A549 (cell line): ENCODE results near the gene TMEM121. TPM values are rescaled to one million over a fixed set of nuclear protein-coding genes. Genes with fewer than 3 reads are reported as not detected.
"Not testable (repeated sequence)": the region's sequence is repeated elsewhere in the genome, so short reads cannot be mapped to it uniquely, and the experiment has no call there.

Experiments
- ATAC-seq, 2 experiments: fragments of 200-7000 bp in 1 of 2; fragments of >200 bp in 1 of 2; cut with Nextera tagmentation in 1 of 2; cut with Tn5 transposase in 1 of 2; 3 replicates each; pipeline versions ENCODE4 v1.8.0 to v1.9.1; 2018 to 2020; ENCODE audit warnings: mild to moderate bottlenecking in 1 of 2, moderate library complexity in 1 of 2
- CTCF ChIA-PET: fragments of 300-600 bp; sonication (Branson Sonifier 250); formaldehyde crosslinking; extraction: SDS; loops from one replicate; lab custom pipeline; 2021; ENCODE audit warnings: antibody characterized with exemption, inconsistent platforms; lab: Yijun Ruan, JAX
- POLR2A ChIA-PET: fragments of 350-600 bp; formaldehyde crosslinking; extraction: SDS; loops from one replicate; lab custom pipeline; 2021; ENCODE audit warnings: antibody characterized with exemption, inconsistent platforms; lab: Yijun Ruan, JAX
- DNase-seq, 2 experiments: peaks; one replicate each; pipeline versions ENCODE4 v3.0.0 to v3.0.0-alpha.2; 2011 to 2016; ENCODE audit warnings: low read depth in 1 of 2, low spot score in 1 of 2
- FAIRE-seq: peaks from 2 replicates; lab custom pipeline; 2011; peaks lifted over from hg19 to GRCh38; lab: Jason Lieb, UNC
- H3K27ac ChIP-seq, 2 experiments: fragments of >200 bp; sonication (Bioruptor Twin); formaldehyde crosslinking; 3 replicates each; pipeline ENCODE4 v1.5.1; 2016 to 2017
- H3K4me1 ChIP-seq: fragments of >200 bp; sonication (Bioruptor Twin); formaldehyde crosslinking; 3 replicates; pipeline ENCODE4 v1.6.1; 2016
- H3K4me2 ChIP-seq: fragments of >200 bp; sonication (Bioruptor Twin); formaldehyde crosslinking; 3 replicates; pipeline ENCODE4 v1.6.1; 2016
- H3K4me3 ChIP-seq: fragments of >200 bp; sonication (Bioruptor Twin); formaldehyde crosslinking; 3 replicates; pipeline ENCODE4 v1.5.1; 2016
- H3K9me3 ChIP-seq: fragments of >200 bp; sonication (Bioruptor Twin); formaldehyde crosslinking; 3 replicates; pipeline ENCODE4 v1.6.1; 2016
- EHMT2 ChIP-seq: fragments of 200-600 bp; sonication (generic); IDR thresholded peaks from 2 replicates; pipeline ENCODE4 v1.6.1; 2016; ENCODE audit warnings: antibody characterized with exemption, low read depth, mild to moderate bottlenecking, moderate library complexity
- EP300 ChIP-seq, 2 experiments: fragments of >200 bp; sonication (Bioruptor Twin); formaldehyde crosslinking; IDR thresholded peaks; 2 replicates in 1 of 2; 3 replicates in 1 of 2; pipeline ENCODE4 v1.6.1; 2016 to 2017
- FOSL2 ChIP-seq, 2 experiments: fragments of 450-650 bp in 1 of 2; fragments of >200 bp in 1 of 2; sonication (Bioruptor Twin) in 1 of 2; formaldehyde crosslinking; IDR thresholded peaks; 2 replicates each; pipeline versions ENCODE4 v1.5.0 to v1.6.1; 2016 to 2020; ENCODE audit warnings: mild to moderate bottlenecking in 1 of 2, moderate library complexity in 1 of 2
- FOXS1 ChIP-seq: fragments of 250-450 bp; sonication (Bioruptor Pico); IDR thresholded peaks from 2 replicates; pipeline ENCODE4 v1.5.0; 2020; ENCODE audit warnings: mild to moderate bottlenecking, moderate library complexity
- HOXA7 ChIP-seq: fragments of 250-450 bp; sonication (Bioruptor Pico); IDR thresholded peaks from 2 replicates; pipeline ENCODE4 v1.5.0; 2020; ENCODE audit warnings: mild to moderate bottlenecking, moderate library complexity
- KDM5A ChIP-seq: fragments of 200-600 bp; sonication (generic); IDR thresholded peaks from 2 replicates; pipeline ENCODE4 v1.6.1; 2016; ENCODE audit warnings: antibody characterized with exemption, mild to moderate bottlenecking
- MAFK ChIP-seq: fragments of 450-650 bp; IDR thresholded peaks from 2 replicates; pipeline ENCODE4 v1.6.1; 2014; ENCODE audit not compliant: partially characterized antibody
- NR3C1 ChIP-seq: fragments of >200 bp; sonication (Bioruptor Twin); formaldehyde crosslinking; IDR thresholded peaks from 3 replicates; pipeline ENCODE4 v1.6.1; 2017
- PHF8 ChIP-seq: fragments of 200-600 bp; sonication (generic); IDR thresholded peaks from 2 replicates; pipeline ENCODE4 v1.6.1; 2016; ENCODE audit warnings: low read depth, mild to moderate bottlenecking, antibody characterized with exemption, moderate library complexity, borderline replicate concordance
- POLR2A ChIP-seq: IDR thresholded peaks from 2 replicates; pipeline ENCODE4 v1.6.1; 2012; ENCODE audit warnings: mild to moderate bottlenecking, low read length
- SREBF2 ChIP-seq: fragments of 450-650 bp; IDR thresholded peaks from 2 replicates; pipeline ENCODE4 v1.6.1; 2014; ENCODE audit warnings: mild to moderate bottlenecking, moderate library complexity
- TFCP2L1 ChIP-seq: fragments of 250-450 bp; sonication (Bioruptor Pico); IDR thresholded peaks from 2 replicates; pipeline ENCODE4 v1.5.0; 2021; ENCODE audit warnings: mild to moderate bottlenecking
- WGBS: methylation state at CpG from one replicate; pipeline ENCODE4 v1.1.6; 2017; ENCODE audit errors: missing lambda C conversion rate; 5-methylcytosine and 5-hydroxymethylcytosine counted together
- polyA plus RNA-seq, 4 experiments: library from polyadenylated mRNA; depleted of rRNA in 3 of 4; stranded (reverse); fragments of >200 nt; fragmentation: RNase III in 1 of 4; extraction: RNeasy Plus Mini Kit Qiagen cat#74134 plus additional on column Dnase treatment in 1 of 4; gene quantifications; 2 replicates in 3 of 4; 3 replicates in 1 of 4; pipeline ENCODE4 v1.2.3, GENCODE V29; 2011 to 2017
- TF ChIP-seq, protein P1 (sequence below): fragments of >200 bp; sonication (Bioruptor Twin); formaldehyde crosslinking; IDR thresholded peaks from 3 replicates; pipeline ENCODE4 v1.5.1; 2016
- TF ChIP-seq, protein P2 (sequence below): IDR thresholded peaks from 2 replicates; pipeline ENCODE4 v1.6.1; 2012

TMEM121 gene
- polyA plus RNA-seq, 2 of the 4 experiments (the other 2 are of a cell fraction): 2.3 to 5.7 TPM

GRCh38 chr14:105549481-105549880 lies 23.1 kb downstream of the TMEM121 start:
- DNase-seq (no peak), ATAC-seq (no peak), FAIRE-seq (no peak)
- ChIA-PET POLR2A (no interaction called here), CTCF (interaction anchor here (3.1 kb wide), 1 partner anchor 11 kb away, joined by 18 read pairs; no protein-coding TSS in a partner anchor)
- Histone ChIP-seq H3K9me3 (no peaks in the 10 kb centered on the region), H3K4me3 (no peak overlapping the region), H3K27ac (no peak overlapping the region), H3K4me1 (no peaks in the 10 kb centered on the region), H3K4me2 (no peak overlapping the region)
- WGBS: 60% methylated on average over 23 of the region's 23 CpGs
- no peak for TF ChIP-seq MAFK
- no peak for TF ChIP-seq TFCP2L1 (CRISPR knock-in tag)
- TF ChIP-seq, protein P1, sequence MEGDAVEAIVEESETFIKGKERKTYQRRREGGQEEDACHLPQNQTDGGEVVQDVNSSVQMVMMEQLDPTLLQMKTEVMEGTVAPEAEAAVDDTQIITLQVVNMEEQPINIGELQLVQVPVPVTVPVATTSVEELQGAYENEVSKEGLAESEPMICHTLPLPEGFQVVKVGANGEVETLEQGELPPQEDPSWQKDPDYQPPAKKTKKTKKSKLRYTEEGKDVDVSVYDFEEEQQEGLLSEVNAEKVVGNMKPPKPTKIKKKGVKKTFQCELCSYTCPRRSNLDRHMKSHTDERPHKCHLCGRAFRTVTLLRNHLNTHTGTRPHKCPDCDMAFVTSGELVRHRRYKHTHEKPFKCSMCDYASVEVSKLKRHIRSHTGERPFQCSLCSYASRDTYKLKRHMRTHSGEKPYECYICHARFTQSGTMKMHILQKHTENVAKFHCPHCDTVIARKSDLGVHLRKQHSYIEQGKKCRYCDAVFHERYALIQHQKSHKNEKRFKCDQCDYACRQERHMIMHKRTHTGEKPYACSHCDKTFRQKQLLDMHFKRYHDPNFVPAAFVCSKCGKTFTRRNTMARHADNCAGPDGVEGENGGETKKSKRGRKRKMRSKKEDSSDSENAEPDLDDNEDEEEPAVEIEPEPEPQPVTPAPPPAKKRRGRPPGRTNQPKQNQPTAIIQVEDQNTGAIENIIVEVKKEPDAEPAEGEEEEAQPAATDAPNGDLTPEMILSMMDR: no peak
- no peak for TF ChIP-seq EHMT2
- no peak for TF ChIP-seq HOXA7 (CRISPR knock-in tag)
- TF ChIP-seq POLR2A: no peak
- TF ChIP-seq PHF8: no peak

DNA sequence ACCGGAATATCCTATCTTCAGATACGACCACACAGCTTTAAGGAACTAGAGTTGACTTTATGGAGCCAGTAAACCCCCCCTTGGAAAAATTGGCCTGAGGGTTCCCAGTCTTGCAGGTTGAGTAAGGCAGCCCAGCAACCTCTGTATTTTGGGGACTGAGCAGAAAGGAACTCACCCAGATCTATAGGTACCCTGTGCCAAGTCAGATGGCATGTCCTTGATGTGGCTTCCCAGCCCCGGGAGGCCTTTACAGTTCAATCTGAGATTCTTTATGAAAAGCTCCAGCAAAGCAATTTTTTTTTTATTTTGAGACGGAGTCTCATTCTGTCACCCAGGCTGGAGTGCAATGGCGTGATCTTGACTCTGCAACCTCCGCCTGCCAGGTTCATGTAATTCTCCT lies 27.6 kb downstream of the TMEM121 start:
- 73% methylated on average over 6 of the region's 6 CpGs for WGBS
- ATAC-seq (no peak), FAIRE-seq (no peak), DNase-seq (no peak)
- Histone ChIP-seq H3K9me3 (no peaks in the 10 kb centered on the region), H3K4me2 (no peak overlapping the region), H3K4me3 (no peak overlapping the region), H3K4me1 (no peaks in the 10 kb centered on the region), H3K27ac (no peak overlapping the region)
- TF ChIP-seq FOSL2 (IDR thresholded peaks at IDR 0.05) (no peak), FOSL2 (CRISPR knock-in tag; IDR thresholded peaks at IDR 0.05) (no peak)
- ChIA-PET CTCF (interaction anchor here (1.0 to 1.5 kb wide), 2 partner anchors 10 to 16 kb away, joined by 4 to 5 read pairs; no protein-coding TSS in a partner anchor), POLR2A (no interaction called here)

DNA sequence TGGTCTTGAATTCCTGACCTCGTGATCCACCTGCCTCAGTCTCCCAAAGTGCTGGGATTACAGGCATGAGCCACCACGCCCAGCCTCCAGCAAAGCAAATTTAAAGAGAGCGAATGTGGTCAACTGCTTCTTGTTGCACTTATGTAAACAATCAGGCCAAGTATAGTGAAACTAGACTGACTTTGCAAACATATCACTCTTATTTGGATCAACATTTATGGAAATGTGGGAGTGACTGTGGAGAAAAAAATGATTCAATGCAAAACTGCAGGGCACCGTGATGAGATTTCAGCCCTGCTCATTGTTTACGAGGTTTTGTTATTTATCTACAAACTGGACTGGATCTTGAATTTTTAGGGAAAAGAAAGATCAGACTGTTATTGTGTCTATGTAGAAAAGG lies 28.1 kb downstream of the TMEM121 start:
- POLR2A ChIA-PET: no interaction called here
- Histone ChIP-seq H3K4me2 (no peak overlapping the region), H3K9me3 (no peaks in the 10 kb centered on the region), H3K4me3 (no peak overlapping the region), H3K4me1 (no peaks in the 10 kb centered on the region), H3K27ac (no peak overlapping the region)
- FAIRE-seq: no peak
- no peak for ATAC-seq
- no peak for DNase-seq
- CTCF ChIA-PET: interaction anchor here (1.0 to 1.5 kb wide), 2 partner anchors 10 to 17 kb away, joined by 4 to 5 read pairs; no protein-coding TSS in a partner anchor
- 49% methylated on average over 5 of the region's 5 CpGs for WGBS
- TF ChIP-seq EHMT2 (no peak), SREBF2 (no peak), FOXS1 (no peak), NR3C1 (no peak), EP300 (IDR thresholded peaks at IDR 0.05) (no peak), KDM5A (no peak)
- TF ChIP-seq, protein P2, sequence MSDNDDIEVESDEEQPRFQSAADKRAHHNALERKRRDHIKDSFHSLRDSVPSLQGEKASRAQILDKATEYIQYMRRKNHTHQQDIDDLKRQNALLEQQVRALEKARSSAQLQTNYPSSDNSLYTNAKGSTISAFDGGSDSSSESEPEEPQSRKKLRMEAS: no peak

GRCh38 chr14:105557671-105558070 lies 31.3 kb downstream of the TMEM121 start:
- 82% methylated on average over 19 of the region's 19 CpGs for WGBS
- H3K4me3 ChIP-seq, DNase-seq, H3K9me3 ChIP-seq, ATAC-seq, FAIRE-seq, POLR2A ChIA-PET, H3K4me1 ChIP-seq, H3K27ac ChIP-seq, H3K4me2 ChIP-seq: not testable (repeated sequence)
- CTCF ChIA-PET: interaction anchor here (0.7 kb wide), 1 partner anchor 645 kb away, joined by 3 read pairs; no protein-coding TSS in a partner anchor

GRCh38 chr14:105558449-105559154 lies 32.2 kb downstream of the TMEM121 start:
- H3K9me3 ChIP-seq, FAIRE-seq, H3K27ac ChIP-seq, H3K4me3 ChIP-seq, DNase-seq, H3K4me1 ChIP-seq, H3K4me2 ChIP-seq, POLR2A ChIA-PET, CTCF ChIA-PET: not testable (repeated sequence)
- ATAC-seq: peak in 1 of 2 experiments; percentile 44; a peak in 3 of 6 replicates
- 62% methylated on average over 13 of the region's 28 CpGs for WGBS
- TF ChIP-seq, protein P1: 0 out of 3 replicates have a peak, but pooled peaks have one; percentile 14

GRCh38 chr14:105559384-105560047 lies 33.1 kb downstream of the TMEM121 start:
- ATAC-seq: peak; percentile 64 to 82
- H3K4me1 ChIP-seq, H3K9me3 ChIP-seq, DNase-seq, FAIRE-seq, H3K4me3 ChIP-seq, CTCF ChIA-PET, POLR2A ChIA-PET: not testable (repeated sequence)
- 55% methylated on average over 7 of the region's 49 CpGs for WGBS
- Histone ChIP-seq H3K4me2 (peak overlapping the region; percentile 69), H3K27ac (peak overlapping the region; percentile 52 to 84; a peak in 4 of 6 replicates)
